WTC11 (cell line): Measurements from ENCODE around the gene MLYCD.

ENCODE experiments used
- CTCF ChIP-seq: fragments of 200-600 bp; IDR thresholded peaks from 2 replicates; pipeline ENCODE4 v1.8.0; 2022; ENCODE audit warnings: antibody characterized with exemption
- GABPB1 ChIP-seq: sonication (generic); formaldehyde crosslinking; IDR thresholded peaks from 2 replicates; pipeline ENCODE4 v1.8.1; 2023; ENCODE audit warnings: mild to moderate bottlenecking, missing genetic modification reagents
- KAT7 ChIP-seq: sonication (generic); formaldehyde crosslinking; IDR thresholded peaks from 2 replicates; pipeline ENCODE4 v1.8.1; 2023; ENCODE audit warnings: missing genetic modification reagents, mild to moderate bottlenecking, borderline replicate concordance
- MAX ChIP-seq: sonication (generic); formaldehyde crosslinking; IDR thresholded peaks from 2 replicates; pipeline ENCODE4 v1.8.0; 2022; ENCODE audit warnings: mild to moderate bottlenecking, missing genetic modification reagents
- ZBTB21 ChIP-seq: sonication (generic); formaldehyde crosslinking; IDR thresholded peaks from 2 replicates; pipeline ENCODE4 v1.8.1; 2023; ENCODE audit warnings: mild to moderate bottlenecking, missing genetic modification reagents, borderline replicate concordance

GRCh38 chr16:83895942-83896341 lies 3.0 kb upstream of the MLYCD start:
- TF ChIP-seq ZBTB21 (CRISPR knock-in tag): no peak
- TF ChIP-seq CTCF: no peak
- TF ChIP-seq GABPB1: no peak
- no peak for TF ChIP-seq MAX (CRISPR knock-in tag)
- TF ChIP-seq KAT7 (CRISPR knock-in tag): no peak
